HepG2 (cell line): ENCODE measurements around the gene YTHDF1. TPM values are rescaled to one million over a fixed set of nuclear protein-coding genes. Genes with fewer than 3 reads are reported as not detected.

ENCODE experiments used
- ATAC-seq: fragments of 200-7000 bp; cut with Tn5 transposase; 3 replicates; pipeline ENCODE4 v1.9.1; 2020; ENCODE audit warnings: mild to moderate bottlenecking, moderate library complexity
- BruUV-seq: library from RNA; stranded (reverse); fragments of 400-500 nt; replicated peaks from 2 replicates; lab custom pipeline; 2021; lab: Mats Ljungman, UMichigan
- CTCF ChIA-PET: fragments of 300-600 bp; formaldehyde crosslinking; extraction: SDS; loops from one replicate; lab custom pipeline; 2021; ENCODE audit warnings: low total read pairs, inconsistent platforms, low intra/inter-chr PET ratio; lab: Yijun Ruan, JAX
- POLR2A ChIA-PET: fragments of 350-600 bp; sonication (Branson Sonifier 250); formaldehyde crosslinking; loops from one replicate; lab custom pipeline; 2020; ENCODE audit warnings: antibody characterized with exemption, inconsistent platforms; lab: Yijun Ruan, JAX
- DNase-seq: peaks from one replicate; pipeline ENCODE4 v3.0.0-alpha.2; 2015; ENCODE audit warnings: low spot score
- FAIRE-seq: peaks from 3 replicates; lab custom pipeline; 2011; peaks lifted over from hg19 to GRCh38; lab: Jason Lieb, UNC
- H2AFZ ChIP-seq: one replicate; pipeline ENCODE4 v1.6.1; 2011; ENCODE audit warnings: low read length, inconsistent platforms
- H3K27ac ChIP-seq: fragments of 300-600 bp; 3 replicates; pipeline ENCODE4 v1.8.0; 2011; ENCODE audit warnings: mixed run types, mild to moderate bottlenecking, mixed read lengths, low read length, inconsistent platforms; ENCODE audit not compliant: insufficient read depth; ENCODE audit errors: extremely low read length
- H3K27me3 ChIP-seq, 2 experiments: fragments of 200-600 bp in 1 of 2; 2 replicates in 1 of 2; 3 replicates in 1 of 2; pipeline versions ENCODE4 v1.6.0 to v1.8.0; 2011; ENCODE audit warnings: low read length in 2 of 2, mild to moderate bottlenecking in 2 of 2, moderate library complexity in 2 of 2, inconsistent platforms in 1 of 2; ENCODE audit not compliant: insufficient read depth in 2 of 2, control insufficient read depth in 1 of 2
- H3K36me3 ChIP-seq, 2 experiments: fragments of 200-600 bp in 1 of 2; replicated peaks in 1 of 2; 2 replicates in 1 of 2; 3 replicates in 1 of 2; pipeline versions ENCODE4 v1.5.1 to v1.8.0; 2011; ENCODE audit warnings: low read length in 2 of 2, inconsistent platforms in 1 of 2; ENCODE audit not compliant: insufficient read depth in 2 of 2, control insufficient read depth in 1 of 2
- H3K4me1 ChIP-seq: 2 replicates; pipeline ENCODE4 v1.5.1; 2012; ENCODE audit warnings: low read length, inconsistent platforms; ENCODE audit not compliant: insufficient read depth
- H3K4me2 ChIP-seq: 2 replicates; pipeline ENCODE4 v1.6.0; 2011; ENCODE audit warnings: low read depth, low read length, inconsistent platforms
- H3K4me3 ChIP-seq, 3 experiments: fragments of 200-600 bp in 1 of 3; sonication (generic), shearing (Covaris generic) in 1 of 3; replicated peaks in 1 of 3; 2 replicates each; pipeline ENCODE4 v1.5.1; 2011 to 2016; ENCODE audit warnings: low read length in 3 of 3, inconsistent platforms in 2 of 3, low read depth in 2 of 3, mild to moderate bottlenecking in 2 of 3, control low read depth in 1 of 3, mixed read lengths in 1 of 3; ENCODE audit not compliant: insufficient read depth in 1 of 3
- H3K79me2 ChIP-seq: one replicate; pipeline ENCODE4 v1.6.1; 2011; ENCODE audit warnings: low read length, inconsistent platforms; ENCODE audit not compliant: insufficient read depth
- H3K9ac ChIP-seq: 2 replicates; pipeline ENCODE4 v1.6.0; 2011; ENCODE audit warnings: mild to moderate bottlenecking, low read depth, low read length, inconsistent platforms; ENCODE audit not compliant: insufficient read depth
- H3K9me3 ChIP-seq: 2 replicates; pipeline ENCODE4 v1.5.1; 2012; ENCODE audit warnings: mild to moderate bottlenecking, low read length
- H4K20me1 ChIP-seq: 2 replicates; pipeline ENCODE4 v1.6.0; 2011; ENCODE audit warnings: inconsistent platforms, mild to moderate bottlenecking, low read length, moderate library complexity; ENCODE audit not compliant: insufficient read depth
- CBX5 ChIP-seq: sonication (generic); formaldehyde crosslinking; IDR thresholded peaks from 2 replicates; pipeline ENCODE4 v1.4.0; 2020; ENCODE audit warnings: missing genetic modification reagents, borderline replicate concordance
- MAFG ChIP-seq: sonication (generic); formaldehyde crosslinking; IDR thresholded peaks from 2 replicates; pipeline ENCODE4 v1.5.1; 2020; ENCODE audit warnings: mild to moderate bottlenecking, missing genetic modification reagents
- MYC ChIP-seq: sonication (generic); formaldehyde crosslinking; IDR thresholded peaks from 2 replicates; pipeline ENCODE4 v1.9.0; 2021; ENCODE audit warnings: missing genetic modification reagents, borderline replicate concordance
- SRY ChIP-seq: sonication (generic); formaldehyde crosslinking; IDR thresholded peaks from 2 replicates; pipeline ENCODE4 v1.8.0; 2022; ENCODE audit warnings: mild to moderate bottlenecking, missing genetic modification reagents
- TARDBP ChIP-seq: sonication (generic); formaldehyde crosslinking; IDR thresholded peaks from 2 replicates; pipeline ENCODE4 v1.8.0; 2022; ENCODE audit warnings: mild to moderate bottlenecking, missing genetic modification reagents
- THAP7 ChIP-seq: sonication (generic); formaldehyde crosslinking; IDR thresholded peaks from 2 replicates; pipeline ENCODE4 v1.8.1; 2023; ENCODE audit warnings: mild to moderate bottlenecking, missing genetic modification reagents
- ZNF432 ChIP-seq: sonication (generic); formaldehyde crosslinking; IDR thresholded peaks from 2 replicates; pipeline ENCODE4 v1.5.0; 2020; ENCODE audit warnings: missing genetic modification reagents, mild to moderate bottlenecking, borderline replicate concordance
- ZNF451 ChIP-seq: sonication (generic); formaldehyde crosslinking; IDR thresholded peaks from 2 replicates; pipeline ENCODE4 v1.5.0; 2020; ENCODE audit warnings: mild to moderate bottlenecking, missing genetic modification reagents
- ZNF7 ChIP-seq: IDR thresholded peaks from 2 replicates; pipeline ENCODE4 v1.6.1; 2016; ENCODE audit warnings: missing biosample characterization, missing genetic modification reagents
- WGBS: methylation state at CpG from one replicate; pipeline ENCODE4 v1.1.6; 2017; ENCODE audit warnings: low lambda C conversion rate; 5-methylcytosine and 5-hydroxymethylcytosine counted together
- in situ Hi-C: cut with HindIII; loops from 2 replicates; pipeline ENCODE4 v1.10.0; 2017; ENCODE audit warnings: low pct_unique_long_range_greater_than_20kb; ENCODE audit not compliant: extremely low pct_ligation_motif_present
- intact Hi-C: fragments of 100-400 bp; cut with micrococcal nuclease; formaldehyde crosslinking; loops from one replicate; pipeline ENCODE4 v1.10.0; 2022; ENCODE audit not compliant: unreplicated experiment
- polyA plus RNA-seq, 8 experiments: library from polyadenylated mRNA; depleted of rRNA in 3 of 8; stranded (reverse) in 7 of 8; unstranded in 1 of 8; fragments of >200 nt; fragmentation: Illumina TruSeq in 4 of 8; extraction: Trizol in 4 of 8; gene quantifications; 2 replicates each; pipeline versions ENCODE4 v1.2.1 to v1.2.3, GENCODE V29; 2011 to 2016; ENCODE audit warnings: low read depth in 4 of 8, missing spikeins in 1 of 8, mixed read lengths in 1 of 8; ENCODE audit not compliant: insufficient read depth in 1 of 8
- total RNA-seq, 5 experiments: library from RNA; depleted of rRNA; stranded (reverse); fragments of >200 nt; fragmentation: Illumina TruSeq; extraction: Trizol; gene quantifications; 2 replicates each; pipeline ENCODE4 v1.2.3, GENCODE V29; 2016; ENCODE audit warnings: low read depth in 1 of 5
- TF ChIP-seq, protein P1 (sequence below): sonication (generic); formaldehyde crosslinking; IDR thresholded peaks from 2 replicates; pipeline ENCODE4 v1.4.0; 2020; ENCODE audit warnings: missing genetic modification reagents
- TF ChIP-seq, protein P2 (sequence below), 2 experiments: fragments of 450-650 bp in 1 of 2; sonication (generic) in 1 of 2; formaldehyde crosslinking in 1 of 2; IDR thresholded peaks; 2 replicates each; pipeline versions ENCODE4 v1.6.1 to v1.8.0; 2016 to 2022; ENCODE audit warnings: antibody characterized with exemption in 1 of 2, mild to moderate bottlenecking in 1 of 2, missing genetic modification reagents in 1 of 2

YTHDF1 gene
- total and polyA plus RNA-seq, 2 of the 13 experiments (the other 11 are each of a cell fraction or from before 2014, with no cell fraction given), result 34.5 to 37.7 TPM

DNA sequence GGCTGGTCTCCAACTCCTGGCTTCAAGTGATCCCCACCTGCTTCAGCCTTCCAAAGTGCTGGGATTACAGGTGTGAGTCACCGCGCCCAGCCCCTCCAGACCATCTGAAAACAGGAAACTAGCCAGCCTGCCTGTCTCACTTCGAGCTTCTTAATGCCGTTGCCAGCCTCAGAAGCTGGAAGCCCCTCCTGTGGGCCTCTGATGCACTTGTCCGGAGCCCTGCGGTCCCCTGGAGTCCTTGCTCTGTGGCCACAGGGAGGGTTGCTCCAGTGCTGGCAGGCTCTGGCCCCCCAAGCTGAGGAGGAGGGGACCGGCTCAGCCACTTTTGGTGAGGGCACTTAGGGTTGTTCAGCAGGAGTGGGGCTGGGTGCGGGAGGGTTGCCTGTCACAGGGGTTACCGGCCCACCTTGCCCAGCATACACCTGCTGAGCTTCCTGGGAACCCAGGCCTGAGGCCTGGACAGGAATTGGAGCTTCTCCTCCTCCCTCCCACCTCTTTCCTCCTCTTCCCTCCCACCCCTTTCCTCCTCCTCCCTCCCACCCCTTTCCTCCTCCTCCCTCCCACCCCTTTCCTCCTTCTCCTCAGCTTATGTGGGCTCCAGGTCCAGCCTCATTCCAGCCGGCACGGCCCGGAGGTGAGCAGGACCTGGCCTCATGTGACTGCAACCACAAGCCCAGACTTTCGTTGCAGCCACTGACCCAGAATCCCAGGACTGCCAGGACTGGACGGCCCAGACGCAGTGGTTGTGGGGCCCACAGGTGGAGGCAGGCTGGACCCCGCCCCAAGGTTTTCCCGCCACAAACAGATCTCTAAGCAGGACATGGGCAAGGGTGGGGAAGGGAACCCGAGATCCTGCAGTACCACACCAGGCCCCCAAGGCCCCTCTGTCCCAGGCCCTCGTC lies 10.4 kb upstream of the YTHDF1 start:
- POLR2A ChIA-PET, result interaction anchor here (0.7 kb wide), 1 partner anchor 403 kb away, joined by 4 read pairs; no protein-coding TSS in a partner anchor
- CTCF ChIA-PET, result no interaction called here
- DNase-seq (no peak), FAIRE-seq (no peak), ATAC-seq (no peak)
- H3K27me3 ChIP-seq, result peaks cover 17 to 76% of the 10 kb centered on the region in 2 experiments; a peak in 4 of 5 replicates
- H3K4me1 ChIP-seq, result peaks cover 17% of the 10 kb centered on the region
- H3K9me3 ChIP-seq, result no peaks in the 10 kb centered on the region
- no peak overlapping the region for H3K9ac ChIP-seq
- H4K20me1 ChIP-seq, result no peaks in the 10 kb centered on the region; the same call in 1 of the 2 replicates
- no peak overlapping the region for H3K4me3 ChIP-seq
- WGBS, result 25% methylated on average over 17 of the region's 19 CpGs
- BruUV-seq, result no TSS peak
- no peak overlapping the region for H3K27ac ChIP-seq
- H2AFZ ChIP-seq, result no peak overlapping the region
- intact Hi-C loops (no loop called here), in situ Hi-C loops (no loop called here)
- no peaks in the 10 kb centered on the region for H3K36me3 ChIP-seq
- H3K79me2 ChIP-seq, result no peaks in the 10 kb centered on the region
- no peak overlapping the region for H3K4me2 ChIP-seq
- TF ChIP-seq SRY (CRISPR knock-in tag) (no peak), ZNF432 (CRISPR knock-in tag) (no peak), CBX5 (CRISPR knock-in tag) (no peak), TARDBP (CRISPR knock-in tag) (no peak), MYC (CRISPR knock-in tag) (no peak), ZNF7 (CRISPR knock-in tag) (no peak), ZNF451 (no peak), THAP7 (CRISPR knock-in tag) (no peak), MAFG (CRISPR knock-in tag) (no peak)
- TF ChIP-seq, protein P1, sequence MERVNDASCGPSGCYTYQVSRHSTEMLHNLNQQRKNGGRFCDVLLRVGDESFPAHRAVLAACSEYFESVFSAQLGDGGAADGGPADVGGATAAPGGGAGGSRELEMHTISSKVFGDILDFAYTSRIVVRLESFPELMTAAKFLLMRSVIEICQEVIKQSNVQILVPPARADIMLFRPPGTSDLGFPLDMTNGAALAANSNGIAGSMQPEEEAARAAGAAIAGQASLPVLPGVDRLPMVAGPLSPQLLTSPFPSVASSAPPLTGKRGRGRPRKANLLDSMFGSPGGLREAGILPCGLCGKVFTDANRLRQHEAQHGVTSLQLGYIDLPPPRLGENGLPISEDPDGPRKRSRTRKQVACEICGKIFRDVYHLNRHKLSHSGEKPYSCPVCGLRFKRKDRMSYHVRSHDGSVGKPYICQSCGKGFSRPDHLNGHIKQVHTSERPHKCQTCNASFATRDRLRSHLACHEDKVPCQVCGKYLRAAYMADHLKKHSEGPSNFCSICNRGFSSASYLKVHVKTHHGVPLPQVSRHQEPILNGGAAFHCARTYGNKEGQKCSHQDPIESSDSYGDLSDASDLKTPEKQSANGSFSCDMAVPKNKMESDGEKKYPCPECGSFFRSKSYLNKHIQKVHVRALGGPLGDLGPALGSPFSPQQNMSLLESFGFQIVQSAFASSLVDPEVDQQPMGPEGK (CRISPR knock-in tag), result no peak
- TF ChIP-seq, protein P2, sequence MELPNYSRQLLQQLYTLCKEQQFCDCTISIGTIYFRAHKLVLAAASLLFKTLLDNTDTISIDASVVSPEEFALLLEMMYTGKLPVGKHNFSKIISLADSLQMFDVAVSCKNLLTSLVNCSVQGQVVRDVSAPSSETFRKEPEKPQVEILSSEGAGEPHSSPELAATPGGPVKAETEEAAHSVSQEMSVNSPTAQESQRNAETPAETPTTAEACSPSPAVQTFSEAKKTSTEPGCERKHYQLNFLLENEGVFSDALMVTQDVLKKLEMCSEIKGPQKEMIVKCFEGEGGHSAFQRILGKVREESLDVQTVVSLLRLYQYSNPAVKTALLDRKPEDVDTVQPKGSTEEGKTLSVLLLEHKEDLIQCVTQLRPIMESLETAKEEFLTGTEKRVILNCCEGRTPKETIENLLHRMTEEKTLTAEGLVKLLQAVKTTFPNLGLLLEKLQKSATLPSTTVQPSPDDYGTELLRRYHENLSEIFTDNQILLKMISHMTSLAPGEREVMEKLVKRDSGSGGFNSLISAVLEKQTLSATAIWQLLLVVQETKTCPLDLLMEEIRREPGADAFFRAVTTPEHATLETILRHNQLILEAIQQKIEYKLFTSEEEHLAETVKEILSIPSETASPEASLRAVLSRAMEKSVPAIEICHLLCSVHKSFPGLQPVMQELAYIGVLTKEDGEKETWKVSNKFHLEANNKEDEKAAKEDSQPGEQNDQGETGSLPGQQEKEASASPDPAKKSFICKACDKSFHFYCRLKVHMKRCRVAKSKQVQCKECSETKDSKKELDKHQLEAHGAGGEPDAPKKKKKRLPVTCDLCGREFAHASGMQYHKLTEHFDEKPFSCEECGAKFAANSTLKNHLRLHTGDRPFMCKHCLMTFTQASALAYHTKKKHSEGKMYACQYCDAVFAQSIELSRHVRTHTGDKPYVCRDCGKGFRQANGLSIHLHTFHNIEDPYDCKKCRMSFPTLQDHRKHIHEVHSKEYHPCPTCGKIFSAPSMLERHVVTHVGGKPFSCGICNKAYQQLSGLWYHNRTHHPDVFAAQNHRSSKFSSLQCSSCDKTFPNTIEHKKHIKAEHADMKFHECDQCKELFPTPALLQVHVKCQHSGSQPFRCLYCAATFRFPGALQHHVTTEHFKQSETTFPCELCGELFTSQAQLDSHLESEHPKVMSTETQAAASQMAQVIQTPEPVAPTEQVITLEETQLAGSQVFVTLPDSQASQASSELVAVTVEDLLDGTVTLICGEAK (IDR thresholded peaks at IDR 0.05), result no peak
- TF ChIP-seq, protein P2 (CRISPR knock-in tag; IDR thresholded peaks at IDR 0.05), result no peak
